HAP-1 (cell line): ENCODE data around the gene PRAC1.
"Not testable (repeated sequence)": the region's sequence is repeated elsewhere in the genome, so short reads cannot be mapped to it uniquely, and the experiment has no call there.

ENCODE experiments used
- DNase-seq, 2 experiments: peaks; one replicate each; pipeline ENCODE4 v3.0.0-alpha.2; 2016 to 2020; ENCODE audit warnings: low spot score in 2 of 2
- H3K27me3 ChIP-seq: fragments of 250-450 bp; sonication (Bioruptor Pico); 2 replicates; pipeline ENCODE4 v1.5.1; 2020; ENCODE audit warnings: low read depth, mild to moderate bottlenecking, moderate library complexity
- H3K36me3 ChIP-seq: fragments of 250-450 bp; sonication (Bioruptor Pico); replicated peaks from 2 replicates; pipeline ENCODE4 v1.5.1; 2020; ENCODE audit warnings: mild to moderate bottlenecking
- H3K4me1 ChIP-seq: fragments of 250-450 bp; sonication (Bioruptor Pico); 2 replicates; pipeline ENCODE4 v1.5.1; 2020; ENCODE audit warnings: mild to moderate bottlenecking
- H3K4me3 ChIP-seq: fragments of 250-450 bp; sonication (Bioruptor Pico); 2 replicates; pipeline ENCODE4 v1.5.1; 2020; ENCODE audit warnings: mild to moderate bottlenecking, moderate library complexity
- H3K9me3 ChIP-seq: fragments of 250-450 bp; sonication (Bioruptor Pico); 2 replicates; pipeline ENCODE4 v1.5.1; 2020; ENCODE audit warnings: mild to moderate bottlenecking, moderate library complexity
- in situ Hi-C: fragments of 300-500 bp; cut with MboI; formaldehyde crosslinking; loops from 3 replicates; pipeline ENCODE4 v1.14.3; 2020; ENCODE audit warnings: low sequenced_read_pairs, inconsistent platforms, mixed read lengths

Gene PRAC1

GRCh38 chr17:48717367-48718226 lies 4.7 kb downstream of the PRAC1 start:
- Histone ChIP-seq H3K4me3 (no peak overlapping the region), H3K9me3 (no peaks in the 10 kb centered on the region; the same call in 1 of the 2 replicates), H3K4me1 (peaks cover 4% of the 10 kb centered on the region; the same call in 1 of the 2 replicates), H3K27me3 (no peaks in the 10 kb centered on the region), H3K36me3 (no peaks in the 10 kb centered on the region)
- in situ Hi-C loops, result no loop called here
- no peak for DNase-seq

- in situ Hi-C loops, H3K36me3 ChIP-seq, DNase-seq, H3K4me3 ChIP-seq, H3K9me3 ChIP-seq, H3K27me3 ChIP-seq, H3K4me1 ChIP-seq: not testable (repeated sequence)
Observed at GRCh38 chr17:48716549-48716948, 5.8 kb downstream of the PRAC1 start.

GRCh38 chr17:48715496-48716399 lies 6.6 kb downstream of the PRAC1 start:
- Histone ChIP-seq H3K9me3 (no peaks in the 10 kb centered on the region; the same call in 1 of the 2 replicates), H3K4me3 (no peak overlapping the region), H3K27me3 (peaks cover 1% of the 10 kb centered on the region), H3K36me3 (no peaks in the 10 kb centered on the region), H3K4me1 (peaks cover 4% of the 10 kb centered on the region; the same call in 1 of the 2 replicates)
- in situ Hi-C loops, result no loop called here
- peak; percentile 29 to 38 for DNase-seq

- H3K4me1 ChIP-seq, result peaks cover 4% of the 10 kb centered on the region; the same call in 1 of the 2 replicates
- peaks cover 19% of the 10 kb centered on the region for H3K27me3 ChIP-seq
- no peaks in the 10 kb centered on the region for H3K9me3 ChIP-seq
- in situ Hi-C loops, result no loop called here
- H3K4me3 ChIP-seq, result no peak overlapping the region
- DNase-seq, result no peak
- no peaks in the 10 kb centered on the region for H3K36me3 ChIP-seq
Observed at GRCh38 chr17:48711128-48711527, 11.2 kb downstream of the PRAC1 start.

- Histone ChIP-seq H3K4me1 (no peaks in the 10 kb centered on the region), H3K36me3 (no peaks in the 10 kb centered on the region), H3K9me3 (no peaks in the 10 kb centered on the region), H3K27me3 (peaks cover 27% of the 10 kb centered on the region), H3K4me3 (no peak overlapping the region)
- DNase-seq, result no peak
- in situ Hi-C loops, result no loop called here
Observed at GRCh38 chr17:48704361-48705248, 17.7 kb downstream of the PRAC1 start.

- Histone ChIP-seq H3K36me3 (no peaks in the 10 kb centered on the region), H3K9me3 (no peaks in the 10 kb centered on the region), H3K4me1 (no peaks in the 10 kb centered on the region), H3K4me3 (no peak overlapping the region), H3K27me3 (peaks cover 21% of the 10 kb centered on the region)
- in situ Hi-C loops, result no loop called here
- no peak for DNase-seq
Observed at GRCh38 chr17:48701864-48702532, 20.3 kb downstream of the PRAC1 start.

- H3K27me3 ChIP-seq, result no peaks in the 10 kb centered on the region
- no peaks in the 10 kb centered on the region for H3K36me3 ChIP-seq
- no peak for DNase-seq
- H3K9me3 ChIP-seq, result no peaks in the 10 kb centered on the region
- no peaks in the 10 kb centered on the region for H3K4me1 ChIP-seq
- in situ Hi-C loops, result loop anchor here (25.0 kb wide), 1 partner anchor 344 kb away; no protein-coding TSS in a partner anchor
- H3K4me3 ChIP-seq, result no peak overlapping the region
Observed at GRCh38 chr17:48693178-48693577, 29.1 kb downstream of the PRAC1 start.

- no peak for DNase-seq
- in situ Hi-C loops, result loop anchor here (25.0 kb wide), 1 partner anchor 345 kb away; no protein-coding TSS in a partner anchor
- Histone ChIP-seq H3K4me1 (no peaks in the 10 kb centered on the region), H3K9me3 (no peaks in the 10 kb centered on the region), H3K36me3 (no peaks in the 10 kb centered on the region), H3K4me3 (no peak overlapping the region), H3K27me3 (no peaks in the 10 kb centered on the region)
Observed at GRCh38 chr17:48692049-48692448, 30.3 kb downstream of the PRAC1 start.

GRCh38 chr17:48690655-48691054 lies 31.7 kb downstream of the PRAC1 start:
- H3K4me1 ChIP-seq, result no peaks in the 10 kb centered on the region
- H3K9me3 ChIP-seq, result no peaks in the 10 kb centered on the region
- H3K4me3 ChIP-seq, result no peak overlapping the region
- H3K36me3 ChIP-seq, result no peaks in the 10 kb centered on the region
- H3K27me3 ChIP-seq, result no peaks in the 10 kb centered on the region
- no peak for DNase-seq
- in situ Hi-C loops, result loop anchor here (25.0 kb wide), 1 partner anchor 347 kb away; no protein-coding TSS in a partner anchor

- H3K4me1 ChIP-seq, result peaks cover 2% of the 10 kb centered on the region; the same call in 1 of the 2 replicates
- no peak overlapping the region for H3K4me3 ChIP-seq
- no peaks in the 10 kb centered on the region for H3K27me3 ChIP-seq
- H3K9me3 ChIP-seq, result no peaks in the 10 kb centered on the region
- DNase-seq, result no peak
- no peaks in the 10 kb centered on the region for H3K36me3 ChIP-seq
- in situ Hi-C loops, result loop anchor here (25.0 kb wide), 1 partner anchor 356 kb away; no protein-coding TSS in a partner anchor
Observed at GRCh38 chr17:48681609-48682008, 40.7 kb downstream of the PRAC1 start.

GRCh38 chr17:48679385-48680096 lies 42.8 kb downstream of the PRAC1 start:
- no peak overlapping the region for H3K4me3 ChIP-seq
- H3K4me1 ChIP-seq, result peaks cover 2% of the 10 kb centered on the region; the same call in 1 of the 2 replicates
- no peaks in the 10 kb centered on the region for H3K9me3 ChIP-seq
- H3K27me3 ChIP-seq, result no peaks in the 10 kb centered on the region
- H3K36me3 ChIP-seq, result no peaks in the 10 kb centered on the region
- in situ Hi-C loops, result loop anchor here (5.0 to 25.0 kb wide), 3 partner anchors 113 to 358 kb away; no protein-coding TSS in a partner anchor
- no peak for DNase-seq
